Testis (tissue), 3 donors: ENCODE results near the gene F2RL1. TPM values are rescaled to one million over a fixed set of nuclear protein-coding genes. Genes with fewer than 3 reads are reported as not detected.
"Not testable (repeated sequence)": the region's sequence is repeated elsewhere in the genome, so short reads cannot be mapped to it uniquely, and the experiment has no call there.

Experiments used
- DNase-seq: peaks from one replicate; pipeline ENCODE4 v3.0.0-alpha.2; 2019
- H3K27ac ChIP-seq, 2 donors: fragments of 200-600 bp; sonication (generic); one replicate each; pipeline ENCODE4 v1.5.1; 2019
- H3K27me3 ChIP-seq: fragments of 200-600 bp; sonication (generic); one replicate; pipeline ENCODE4 v1.5.1; 2019
- H3K36me3 ChIP-seq: fragments of 200-600 bp; sonication (generic); one replicate; pipeline ENCODE4 v1.5.1; 2017; ENCODE audit warnings: low read depth; ENCODE audit errors: missing control alignments
- H3K4me1 ChIP-seq: fragments of 200-600 bp; sonication (generic); one replicate; pipeline ENCODE4 v1.5.1; 2019
- H3K4me3 ChIP-seq, 2 donors: fragments of 200-600 bp; sonication (generic); one replicate each; pipeline ENCODE4 v1.5.1; 2017 to 2019
- H3K9me3 ChIP-seq: fragments of 200-600 bp; sonication (generic); one replicate; pipeline ENCODE4 v1.5.1; 2017
- POLR2A ChIP-seq: fragments of 450-650 bp; IDR thresholded peaks from one replicate; pipeline ENCODE4 v1.6.1; 2017; ENCODE audit warnings: antibody characterized with exemption, mild to moderate bottlenecking, moderate library complexity
- WGBS, 2 donors: methylation state at CpG; one replicate each; pipeline ENCODE4 v1.1.5; 2018; 5-methylcytosine and 5-hydroxymethylcytosine counted together
- intact Hi-C: fragments of 100-400 bp; cut with DNase I; formaldehyde crosslinking; loops from one replicate; pipeline ENCODE4 v1.15.1; 2023; ENCODE audit warnings: low total_unique reads
- polyA plus RNA-seq: library from polyadenylated mRNA; stranded (reverse); fragments of 350-450 nt; fragmentation: Illumina TruSeq; extraction: RNeasy Lipid Tissue Mini Kit (QIAGEN cat#74804); gene quantifications from one replicate; pipeline ENCODE4 v1.2.3, GENCODE V29; 2014; ENCODE audit warnings: low read depth, low replicate concordance; ENCODE audit not compliant: insufficient read depth
- total RNA-seq, 2 donors: library from RNA; depleted of rRNA; stranded (reverse); fragments of >200 nt; gene quantifications; one replicate each; pipeline ENCODE4 v1.2.3, GENCODE V29; 2016
- TF ChIP-seq, protein P1 (sequence below), 3 experiments: fragments of 450-650 bp in 2 of 3; fragments of 200-600 bp in 1 of 3; sonication (generic) in 1 of 3; IDR thresholded peaks; one replicate each; pipeline ENCODE4 v1.5.1; 2016 to 2019; ENCODE audit warnings: antibody characterized with exemption in 3 of 3, mild to moderate bottlenecking in 2 of 3, moderate library complexity in 1 of 3

Gene F2RL1
- total and polyA plus RNA-seq, 3 donors from 2014 or later = 0.68 to 2.3 (median 1.1) TPM

GRCh38 chr5:76788362-76788761 is 30.5 kb upstream of the F2RL1 start:
- no peak overlapping the region for H3K27ac ChIP-seq

GRCh38 chr5:76789275-76789674 is 29.6 kb upstream of the F2RL1 start:
- H3K27me3 ChIP-seq, H3K4me3 ChIP-seq, H3K36me3 ChIP-seq, intact Hi-C loops, H3K9me3 ChIP-seq, H3K27ac ChIP-seq, DNase-seq, H3K4me1 ChIP-seq: not testable (repeated sequence)
- 95 to 99% methylated on average over 10 of the region's 10 CpGs for WGBS, 2 donors

More at GRCh38 chr5:76788362-76788761, 30.5 kb upstream of the F2RL1 start:
- TF ChIP-seq, protein P1, sequence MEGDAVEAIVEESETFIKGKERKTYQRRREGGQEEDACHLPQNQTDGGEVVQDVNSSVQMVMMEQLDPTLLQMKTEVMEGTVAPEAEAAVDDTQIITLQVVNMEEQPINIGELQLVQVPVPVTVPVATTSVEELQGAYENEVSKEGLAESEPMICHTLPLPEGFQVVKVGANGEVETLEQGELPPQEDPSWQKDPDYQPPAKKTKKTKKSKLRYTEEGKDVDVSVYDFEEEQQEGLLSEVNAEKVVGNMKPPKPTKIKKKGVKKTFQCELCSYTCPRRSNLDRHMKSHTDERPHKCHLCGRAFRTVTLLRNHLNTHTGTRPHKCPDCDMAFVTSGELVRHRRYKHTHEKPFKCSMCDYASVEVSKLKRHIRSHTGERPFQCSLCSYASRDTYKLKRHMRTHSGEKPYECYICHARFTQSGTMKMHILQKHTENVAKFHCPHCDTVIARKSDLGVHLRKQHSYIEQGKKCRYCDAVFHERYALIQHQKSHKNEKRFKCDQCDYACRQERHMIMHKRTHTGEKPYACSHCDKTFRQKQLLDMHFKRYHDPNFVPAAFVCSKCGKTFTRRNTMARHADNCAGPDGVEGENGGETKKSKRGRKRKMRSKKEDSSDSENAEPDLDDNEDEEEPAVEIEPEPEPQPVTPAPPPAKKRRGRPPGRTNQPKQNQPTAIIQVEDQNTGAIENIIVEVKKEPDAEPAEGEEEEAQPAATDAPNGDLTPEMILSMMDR (IDR thresholded peaks at IDR 0.05) = no peak
- TF ChIP-seq POLR2A = no peak
- H3K27me3 ChIP-seq = no peaks in the 10 kb centered on the region
- intact Hi-C loops = no loop called here
- no peak for DNase-seq
- no peaks in the 10 kb centered on the region for H3K36me3 ChIP-seq
- H3K9me3 ChIP-seq = no peaks in the 10 kb centered on the region
- H3K4me3 ChIP-seq = no peak overlapping the region
- H3K4me1 ChIP-seq = no peaks in the 10 kb centered on the region
- WGBS, 2 donors = 82 to 88% methylated on average over 6 of the region's 6 CpGs

DNA sequence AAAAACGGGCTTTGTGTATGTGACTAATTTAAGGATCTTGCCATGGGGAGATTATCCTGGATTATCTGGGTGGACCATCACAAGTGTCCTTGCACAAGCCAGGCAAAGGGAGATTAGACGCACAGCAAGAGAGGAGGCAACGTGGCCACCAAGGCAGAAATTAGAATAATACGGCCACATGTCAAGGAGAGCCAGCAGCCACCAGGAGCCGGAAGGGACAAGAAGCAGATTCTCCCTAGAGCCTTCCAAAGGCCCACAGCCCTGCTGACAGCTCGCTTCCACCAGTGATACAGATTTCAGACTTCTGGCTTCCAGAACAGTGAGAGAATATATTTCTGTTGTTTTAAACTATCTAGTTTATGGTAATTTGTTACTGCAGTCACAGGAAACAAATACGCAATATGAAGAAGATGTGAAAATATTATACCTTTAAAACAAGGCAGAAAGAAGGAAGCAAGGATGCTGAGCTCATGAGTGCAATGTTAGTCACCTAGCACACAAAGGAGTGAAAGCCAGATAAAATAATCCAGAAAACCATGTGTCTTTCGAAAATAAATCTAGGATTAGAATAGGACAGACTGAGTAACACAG is 28.7 kb upstream of the F2RL1 start:
- H3K4me3 ChIP-seq = no peak overlapping the region
- no peaks in the 10 kb centered on the region for H3K27me3 ChIP-seq
- no peaks in the 10 kb centered on the region for H3K9me3 ChIP-seq
- no peaks in the 10 kb centered on the region for H3K4me1 ChIP-seq
- no peak overlapping the region for H3K27ac ChIP-seq
- WGBS, 2 donors = 83 to 87% methylated on average over 8 of the region's 8 CpGs
- intact Hi-C loops = no loop called here
- no peak for DNase-seq
- TF ChIP-seq, protein P1 (IDR thresholded peaks at IDR 0.05) = no peak
- TF ChIP-seq POLR2A = no peak
- H3K36me3 ChIP-seq = no peaks in the 10 kb centered on the region

GRCh38 chr5:76790632-76791290 is 28.1 kb upstream of the F2RL1 start:
- no peak for DNase-seq
- H3K27ac ChIP-seq = peak overlapping the region in 1 of 2 donors; percentile 2
- H3K9me3 ChIP-seq = no peaks in the 10 kb centered on the region
- intact Hi-C loops = no loop called here
- H3K4me1 ChIP-seq = no peaks in the 10 kb centered on the region
- 35 to 41% methylated on average over 3 of the region's 3 CpGs for WGBS, 2 donors
- no peaks in the 10 kb centered on the region for H3K27me3 ChIP-seq
- TF ChIP-seq, protein P1 (IDR thresholded peaks at IDR 0.05) = no peak
- no peak for TF ChIP-seq POLR2A
- no peak overlapping the region for H3K4me3 ChIP-seq
- H3K36me3 ChIP-seq = no peaks in the 10 kb centered on the region

GRCh38 chr5:76791461-76791860 is 27.4 kb upstream of the F2RL1 start:
- WGBS, 2 donors = 90 to 93% methylated on average over 1 of the region's 1 CpG
- Histone ChIP-seq H3K27ac (no peak overlapping the region), H3K9me3 (no peaks in the 10 kb centered on the region), H3K4me1 (no peaks in the 10 kb centered on the region), H3K36me3 (no peaks in the 10 kb centered on the region), H3K27me3 (no peaks in the 10 kb centered on the region), H3K4me3 (no peak overlapping the region)
- intact Hi-C loops = no loop called here
- DNase-seq = no peak
- TF ChIP-seq, protein P1 (IDR thresholded peaks at IDR 0.05) = no peak
- TF ChIP-seq POLR2A = no peak
